A549 (cell line): Measurements from ENCODE around the gene RTN4.

ENCODE experiments used
- CEBPB ChIP-seq, 2 experiments: fragments of >200 bp in 1 of 2; sonication (Bioruptor Twin) in 1 of 2; formaldehyde crosslinking in 1 of 2; IDR thresholded peaks; 2 replicates each; pipeline ENCODE4 v1.6.1; 2012 to 2016
- CTCF ChIP-seq: fragments of >200 bp; sonication (Bioruptor Twin); formaldehyde crosslinking; IDR thresholded peaks from 3 replicates; pipeline ENCODE4 v1.5.1; 2016
- EP300 ChIP-seq, 2 experiments: fragments of >200 bp; sonication (Bioruptor Twin); formaldehyde crosslinking; IDR thresholded peaks; 2 replicates in 1 of 2; 3 replicates in 1 of 2; pipeline ENCODE4 v1.6.1; 2016 to 2017
- KDM1A ChIP-seq: fragments of 200-600 bp; sonication (generic); IDR thresholded peaks from 2 replicates; pipeline ENCODE4 v1.6.1; 2016; ENCODE audit warnings: low read depth, mild to moderate bottlenecking
- REST ChIP-seq: fragments of 200-600 bp; sonication (generic); IDR thresholded peaks from 2 replicates; pipeline ENCODE4 v1.6.1; 2016; ENCODE audit warnings: antibody characterized with exemption, mild to moderate bottlenecking, moderate library complexity
- TP53 ChIP-seq: fragments of 250-450 bp; sonication (Bioruptor Pico); IDR thresholded peaks from 2 replicates; pipeline ENCODE4 v1.5.0; 2021; ENCODE audit warnings: mild to moderate bottlenecking, moderate library complexity
- ZSCAN20 ChIP-seq: fragments of 250-450 bp; sonication (Bioruptor Pico); IDR thresholded peaks from 2 replicates; pipeline ENCODE4 v1.8.0; 2022; ENCODE audit warnings: mild to moderate bottlenecking, moderate library complexity

GRCh38 chr2:55009277-55010060, 40.8 kb downstream of the RTN4 start:
- TF ChIP-seq CTCF (no peak), CEBPB (IDR thresholded peaks at IDR 0.05) (no peak), REST (no peak), KDM1A (no peak), EP300 (IDR thresholded peaks at IDR 0.05) (no peak), ZSCAN20 (CRISPR knock-in tag) (no peak), TP53 (CRISPR knock-in tag) (no peak)
